Measurements from ENCODE around the gene TH.

TH gene

DNA sequence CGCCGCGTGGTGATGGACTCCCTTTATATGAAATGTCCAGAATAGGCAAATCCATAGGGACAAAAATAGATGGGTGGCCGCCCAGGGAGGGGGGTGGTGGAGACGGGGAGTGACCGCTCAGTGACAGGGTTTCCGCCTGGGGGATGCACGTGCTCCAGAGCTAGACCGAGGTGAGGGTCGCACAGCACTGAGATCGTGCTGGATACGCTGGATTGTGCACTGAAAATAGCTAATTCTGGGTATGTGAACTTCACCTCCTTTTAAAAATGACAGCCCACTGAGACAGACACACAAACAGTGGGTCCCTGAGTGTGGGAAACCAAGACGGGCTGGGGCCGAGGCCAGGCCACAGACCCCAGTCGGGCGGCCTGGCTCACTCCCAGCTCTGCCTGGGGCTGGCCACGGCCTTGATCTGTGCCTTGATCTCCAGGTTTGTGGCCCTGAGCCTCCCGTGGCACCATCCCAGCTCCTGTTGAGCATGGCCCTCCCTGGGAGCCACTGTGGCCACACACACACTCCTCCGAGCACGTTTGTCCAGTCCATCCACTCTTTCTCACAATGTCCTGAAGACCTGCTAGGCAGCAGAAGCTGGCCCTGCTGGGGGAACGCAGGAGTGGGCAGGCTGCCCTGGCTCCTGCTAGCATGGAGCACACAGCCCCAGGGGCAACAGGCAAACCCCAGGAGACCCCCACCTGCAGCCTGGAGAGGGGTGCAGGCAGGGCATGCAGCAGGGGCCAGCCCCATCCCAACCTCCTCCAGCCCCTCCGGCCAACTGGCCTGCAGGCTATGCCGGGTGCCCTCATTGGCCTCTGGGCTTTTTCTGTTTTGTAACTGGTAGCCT is 41.0 kb upstream of the TH start:
- no peak overlapping the region for H3K27ac ChIP-seq
- TF ChIP-seq, protein P1, sequence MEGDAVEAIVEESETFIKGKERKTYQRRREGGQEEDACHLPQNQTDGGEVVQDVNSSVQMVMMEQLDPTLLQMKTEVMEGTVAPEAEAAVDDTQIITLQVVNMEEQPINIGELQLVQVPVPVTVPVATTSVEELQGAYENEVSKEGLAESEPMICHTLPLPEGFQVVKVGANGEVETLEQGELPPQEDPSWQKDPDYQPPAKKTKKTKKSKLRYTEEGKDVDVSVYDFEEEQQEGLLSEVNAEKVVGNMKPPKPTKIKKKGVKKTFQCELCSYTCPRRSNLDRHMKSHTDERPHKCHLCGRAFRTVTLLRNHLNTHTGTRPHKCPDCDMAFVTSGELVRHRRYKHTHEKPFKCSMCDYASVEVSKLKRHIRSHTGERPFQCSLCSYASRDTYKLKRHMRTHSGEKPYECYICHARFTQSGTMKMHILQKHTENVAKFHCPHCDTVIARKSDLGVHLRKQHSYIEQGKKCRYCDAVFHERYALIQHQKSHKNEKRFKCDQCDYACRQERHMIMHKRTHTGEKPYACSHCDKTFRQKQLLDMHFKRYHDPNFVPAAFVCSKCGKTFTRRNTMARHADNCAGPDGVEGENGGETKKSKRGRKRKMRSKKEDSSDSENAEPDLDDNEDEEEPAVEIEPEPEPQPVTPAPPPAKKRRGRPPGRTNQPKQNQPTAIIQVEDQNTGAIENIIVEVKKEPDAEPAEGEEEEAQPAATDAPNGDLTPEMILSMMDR (IDR thresholded peaks at IDR 0.05), result no peak
- peak; percentile 66 for DNase-seq (ENCODE audit: low spot score)
- no peak overlapping the region for H3K4me3 ChIP-seq

DNA sequence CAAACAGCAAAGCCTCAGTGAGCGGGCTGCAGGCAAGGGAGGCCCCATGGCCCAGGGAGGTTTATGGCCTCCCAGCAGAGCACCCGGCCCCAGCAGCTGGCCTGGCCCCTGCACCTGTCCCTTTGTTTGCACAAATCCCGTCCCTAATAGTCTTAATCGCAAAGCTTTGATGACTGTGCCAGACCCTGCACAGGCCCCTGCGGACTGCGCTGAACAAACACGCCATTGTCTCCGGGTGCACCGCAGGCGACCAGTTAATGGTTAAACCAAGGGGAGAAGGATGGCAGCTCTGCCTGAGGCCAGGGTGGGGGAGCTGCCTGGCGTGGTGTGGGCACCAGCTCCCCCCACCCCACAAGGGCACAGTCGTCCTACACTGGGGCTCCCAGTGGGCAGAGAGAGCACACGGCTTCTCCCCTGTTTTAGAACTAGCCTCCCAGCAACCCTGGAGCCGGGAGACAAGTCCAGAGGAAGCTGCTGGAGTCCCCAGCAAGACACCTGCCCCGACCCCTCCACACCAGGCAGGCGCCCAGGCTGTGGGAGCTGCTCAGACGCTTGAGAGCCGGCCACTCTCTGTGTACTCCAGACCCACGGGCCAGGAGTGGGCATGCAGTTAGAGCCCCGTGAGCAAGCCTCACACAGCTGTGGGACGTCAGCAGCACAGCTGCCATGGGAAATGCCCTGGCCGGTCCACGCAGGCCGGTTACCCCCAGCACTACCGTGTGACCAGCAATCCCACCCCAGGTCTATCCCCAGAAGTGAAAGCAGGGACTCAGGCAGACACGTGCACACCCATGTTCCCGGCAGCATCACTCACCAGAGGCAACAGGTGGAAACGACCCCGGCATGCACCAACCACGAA is 39.7 kb upstream of the TH start:
- no peak for DNase-seq (ENCODE audit: low spot score)
- H3K4me3 ChIP-seq, result no peak overlapping the region
- TF ChIP-seq, protein P1 (IDR thresholded peaks at IDR 0.05), result no peak
- no peak overlapping the region for H3K27ac ChIP-seq

DNA sequence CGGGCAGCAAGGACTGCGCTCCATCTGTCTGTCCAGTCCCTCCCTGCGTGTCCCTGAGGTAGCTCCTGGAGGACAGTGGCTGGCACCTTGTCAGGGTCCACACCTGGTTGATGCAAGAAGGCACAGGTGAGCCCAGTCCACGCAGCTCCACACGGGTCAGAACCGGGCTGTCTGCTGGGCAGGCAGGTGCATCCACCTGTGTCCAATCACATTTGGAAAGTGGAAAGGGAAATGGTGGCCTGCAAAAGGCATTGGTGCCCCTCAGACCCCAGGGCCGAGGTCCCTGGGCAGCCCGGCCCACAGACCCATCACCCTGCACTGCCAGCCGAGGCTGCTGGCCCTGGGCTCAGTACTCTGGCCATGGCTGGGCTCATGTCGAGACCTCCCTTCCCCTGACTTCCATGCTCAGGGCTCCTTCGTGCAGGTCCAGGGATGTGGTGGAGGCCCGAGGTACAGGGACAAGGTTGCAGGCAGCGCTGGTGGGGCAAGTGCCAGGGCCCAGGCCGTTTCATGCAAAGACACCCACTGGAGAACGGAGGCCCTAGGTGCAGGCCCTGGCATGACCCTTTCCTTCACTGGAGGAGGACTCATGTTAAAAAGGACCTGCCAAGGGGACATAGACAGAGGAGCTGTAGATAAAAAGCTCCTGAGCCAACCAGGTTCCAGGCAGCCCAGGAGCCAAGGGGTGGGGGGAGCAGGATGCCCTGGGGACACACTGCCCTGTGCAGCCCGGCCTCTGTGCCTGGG is 38.9 kb upstream of the TH start:
- Histone ChIP-seq H3K27ac (no peak overlapping the region), H3K4me3 (no peak overlapping the region)
- TF ChIP-seq, protein P1 (IDR thresholded peaks at IDR 0.05), result no peak
- DNase-seq (ENCODE audit: low spot score), result peak; percentile 71

DNA sequence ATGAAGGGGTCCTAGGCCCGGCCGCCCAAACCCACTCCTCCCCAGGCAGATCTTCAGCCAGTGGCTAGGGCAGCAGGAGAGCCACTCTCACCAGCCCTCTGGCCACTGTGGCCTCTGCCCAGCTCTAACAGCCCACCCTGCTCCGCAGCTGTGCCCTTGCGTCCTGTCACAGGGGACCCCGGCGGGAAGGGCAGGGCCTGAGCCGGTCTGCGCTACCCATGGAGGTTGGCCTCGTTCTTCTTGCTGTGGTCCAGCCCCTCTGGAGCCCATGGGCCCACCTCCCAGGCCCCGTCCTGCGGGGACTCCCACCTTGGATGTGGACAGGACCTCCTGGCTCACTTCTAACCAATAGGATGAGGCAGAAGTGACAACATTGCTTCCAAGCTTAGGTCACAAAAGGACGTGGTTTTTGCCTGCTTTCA is 38.3 kb upstream of the TH start:
- no peak for DNase-seq (ENCODE audit: low spot score)
- TF ChIP-seq, protein P1 (IDR thresholded peaks at IDR 0.05), result no peak

DNA sequence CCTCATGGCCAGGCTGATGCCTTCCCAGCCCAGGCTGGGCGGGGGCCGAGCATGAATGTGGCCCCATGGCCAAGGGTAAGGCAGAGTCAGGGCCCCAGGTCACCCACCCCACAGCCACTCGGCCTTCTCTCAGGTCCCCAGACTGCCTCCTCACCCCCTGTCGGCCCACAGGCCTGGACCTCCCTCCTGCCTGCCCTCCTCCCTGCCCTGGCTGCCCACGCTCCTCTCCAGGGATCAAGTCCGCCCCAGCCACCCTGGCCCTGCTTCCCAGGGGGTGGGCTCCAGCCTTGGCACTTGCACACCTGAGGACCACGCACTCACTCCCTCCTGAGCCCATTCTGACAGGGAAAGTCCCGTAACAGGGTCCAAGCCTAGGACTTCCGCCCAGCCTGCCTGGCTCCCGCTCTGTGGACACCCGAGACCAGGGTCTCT is 37.8 kb upstream of the TH start:
- H3K4me3 ChIP-seq, result no peak overlapping the region
- H3K27ac ChIP-seq, result no peak overlapping the region
- no peak for DNase-seq (ENCODE audit: low spot score)
- TF ChIP-seq, protein P1 (IDR thresholded peaks at IDR 0.05), result no peak

More for the DNA sequence above, 38.3 kb upstream of the TH start:
- Histone ChIP-seq H3K27ac (no peak overlapping the region), H3K4me3 (no peak overlapping the region)

DNA sequence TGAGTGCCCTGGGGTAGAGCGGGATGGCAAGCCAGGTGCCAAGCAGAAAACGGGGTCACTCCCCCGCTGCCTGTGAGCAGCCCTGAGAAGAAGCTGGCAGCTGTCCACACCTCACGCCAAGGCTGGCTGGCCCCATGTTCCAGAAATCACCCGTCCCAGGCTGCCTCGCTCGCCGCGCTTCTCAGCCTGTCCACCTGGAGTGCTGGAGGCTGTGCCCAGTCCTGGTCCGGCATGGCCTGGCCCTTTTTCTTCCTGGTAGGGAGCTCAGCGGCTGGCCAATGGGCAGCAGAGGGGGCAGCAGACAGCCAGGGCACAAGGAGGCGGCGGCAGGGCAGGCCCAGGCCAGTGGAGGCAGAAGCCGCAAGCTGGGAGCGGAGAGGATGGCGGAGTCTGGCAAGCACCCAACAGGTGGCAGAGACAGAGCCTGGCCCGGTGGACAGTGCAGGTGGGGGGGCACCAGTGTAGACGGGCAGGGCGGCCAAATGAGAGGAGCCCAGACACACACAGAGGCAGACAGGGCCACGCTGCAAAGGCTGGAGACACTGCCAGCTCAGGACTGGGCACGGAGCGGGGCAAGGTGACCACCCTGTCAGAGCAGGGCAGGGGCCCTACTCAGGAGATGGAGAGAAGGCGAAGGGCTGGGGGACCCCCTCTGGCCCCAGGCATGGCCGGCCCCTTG is 37.2 kb upstream of the TH start:
- Histone ChIP-seq H3K4me3 (no peak overlapping the region), H3K27ac (no peak overlapping the region)
- TF ChIP-seq, protein P1 (IDR thresholded peaks at IDR 0.05), result no peak
- DNase-seq (ENCODE audit: low spot score), result peak; percentile 69

Measured in coronary artery (tissue), 2 donors.